ENCODE results near the gene TRAPPC1.
A peak's percentile ranks its signal among the peaks of the same experiment; 100 is the strongest.

The TRAPPC1 gene

DNA sequence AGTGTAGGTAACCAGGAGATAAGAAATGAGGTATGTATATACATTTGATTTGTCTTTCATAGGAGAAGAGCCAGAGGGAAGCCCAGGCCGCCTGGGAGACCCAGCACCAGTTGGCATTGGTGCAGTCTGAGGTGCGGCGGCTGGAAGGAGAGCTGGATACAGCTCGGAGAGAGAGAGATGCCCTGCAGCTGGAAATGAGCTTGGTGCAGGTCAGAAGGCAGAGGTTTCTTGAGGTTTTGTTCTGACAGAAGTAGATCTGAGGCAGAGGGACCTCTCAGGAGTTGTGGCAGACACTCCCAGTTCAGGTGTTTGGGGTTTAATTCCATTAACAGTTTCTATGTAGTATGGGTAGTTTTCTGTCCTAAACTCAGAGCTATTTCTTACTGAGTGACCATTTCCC lies 8.3 kb upstream of the TRAPPC1 start:
- DNase-seq: no peak

DNA sequence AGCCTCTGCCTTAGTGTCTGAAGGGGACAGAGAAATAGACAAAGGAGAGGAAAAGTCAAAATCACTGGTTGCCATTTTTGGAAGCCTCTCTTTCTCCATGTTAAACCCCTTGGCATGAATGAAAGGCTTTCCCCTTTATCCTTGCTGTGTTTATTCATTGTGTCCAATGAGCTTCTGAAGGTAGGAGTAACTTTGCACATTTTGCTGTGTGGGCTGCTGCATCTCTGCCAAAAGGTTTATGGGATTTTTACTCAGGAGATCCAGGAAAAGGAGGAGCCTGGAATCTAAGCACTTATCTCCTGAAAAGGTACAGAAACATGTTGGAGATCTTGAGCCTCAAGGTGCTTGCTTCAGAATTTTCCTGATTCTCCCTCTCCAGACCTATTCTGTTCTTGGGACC lies 4.1 kb upstream of the TRAPPC1 start:
- DNase-seq: no peak

- peak; percentile 11 for DNase-seq
These were observed 1.2 kb upstream of the TRAPPC1 start for GRCh38 chr17:7932949-7933348.

DNA sequence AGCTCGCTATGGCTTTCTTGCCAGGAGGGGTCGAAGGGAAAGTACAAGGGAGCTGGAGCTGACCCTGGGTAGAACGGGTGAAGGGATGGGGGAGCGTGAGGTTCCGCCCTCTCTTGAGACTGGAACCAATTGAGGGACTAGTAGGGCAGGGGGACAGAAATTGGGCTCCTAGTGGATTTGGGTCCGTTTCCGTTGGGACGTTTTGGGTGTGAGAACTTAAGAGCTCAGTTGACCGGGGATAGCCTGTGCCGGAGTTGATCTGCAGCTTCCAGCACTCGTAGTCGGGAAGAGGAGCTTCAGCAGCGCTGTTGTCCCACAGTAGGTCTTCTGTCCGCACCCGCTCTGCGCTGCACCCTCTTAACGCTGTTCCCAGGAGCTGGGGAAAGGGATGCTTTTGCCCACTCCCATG lies 741 bp upstream of the TRAPPC1 start:
- DNase-seq: peak; percentile 24

DNA sequence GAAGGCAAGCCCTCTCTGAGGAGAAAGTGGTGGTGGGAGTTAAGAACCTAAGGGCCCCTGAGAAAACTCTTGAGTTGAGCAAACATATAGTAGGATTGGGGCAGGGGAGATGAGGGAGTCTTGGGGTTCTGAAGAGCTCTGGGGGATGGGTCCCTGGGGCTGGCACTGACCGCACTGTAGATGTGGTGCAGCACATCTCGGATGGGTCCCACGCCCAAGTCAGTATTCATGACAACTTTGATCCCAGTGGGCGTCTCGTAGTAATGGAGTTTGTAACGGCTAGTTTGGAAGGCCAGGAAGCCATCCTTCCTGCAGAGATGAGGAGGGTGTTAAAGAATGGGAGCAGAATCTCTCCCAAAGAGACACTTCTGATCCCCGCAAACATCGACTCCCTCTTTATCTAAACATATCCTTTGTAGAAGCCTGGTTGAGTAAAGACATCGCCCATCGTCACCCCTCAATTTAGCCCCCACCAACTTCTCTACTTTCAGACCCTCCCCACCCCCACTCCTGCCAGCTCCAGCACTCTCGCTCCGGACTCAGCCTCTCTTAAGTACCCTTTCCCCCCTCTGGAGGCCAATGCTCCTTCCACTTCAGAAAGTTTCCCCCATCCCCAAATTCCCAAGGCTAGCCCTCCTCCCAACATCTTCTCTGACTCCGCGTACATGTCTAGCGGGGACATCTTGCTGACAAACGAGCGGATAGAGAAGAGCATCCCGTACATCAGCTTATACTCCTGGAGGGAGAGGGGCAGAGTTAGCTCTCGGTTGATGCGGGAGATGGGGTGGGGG lies 710 bp downstream of the TRAPPC1 start:
- DNase-seq: no peak

GRCh38 chr17:7929158-7930023 lies 2.4 kb downstream of the TRAPPC1 start, which contains the start of gene KCNAB3:
TSS of gene KCNAB3 (minus strand) at chr17:7929856. CDS start at chr17:7929435, 421 bp downstream.
- DNase-seq: no peak

GRCh38 chr17:7927596-7927995 lies 4.2 kb downstream of the TRAPPC1 start:
- no peak for DNase-seq

DNA sequence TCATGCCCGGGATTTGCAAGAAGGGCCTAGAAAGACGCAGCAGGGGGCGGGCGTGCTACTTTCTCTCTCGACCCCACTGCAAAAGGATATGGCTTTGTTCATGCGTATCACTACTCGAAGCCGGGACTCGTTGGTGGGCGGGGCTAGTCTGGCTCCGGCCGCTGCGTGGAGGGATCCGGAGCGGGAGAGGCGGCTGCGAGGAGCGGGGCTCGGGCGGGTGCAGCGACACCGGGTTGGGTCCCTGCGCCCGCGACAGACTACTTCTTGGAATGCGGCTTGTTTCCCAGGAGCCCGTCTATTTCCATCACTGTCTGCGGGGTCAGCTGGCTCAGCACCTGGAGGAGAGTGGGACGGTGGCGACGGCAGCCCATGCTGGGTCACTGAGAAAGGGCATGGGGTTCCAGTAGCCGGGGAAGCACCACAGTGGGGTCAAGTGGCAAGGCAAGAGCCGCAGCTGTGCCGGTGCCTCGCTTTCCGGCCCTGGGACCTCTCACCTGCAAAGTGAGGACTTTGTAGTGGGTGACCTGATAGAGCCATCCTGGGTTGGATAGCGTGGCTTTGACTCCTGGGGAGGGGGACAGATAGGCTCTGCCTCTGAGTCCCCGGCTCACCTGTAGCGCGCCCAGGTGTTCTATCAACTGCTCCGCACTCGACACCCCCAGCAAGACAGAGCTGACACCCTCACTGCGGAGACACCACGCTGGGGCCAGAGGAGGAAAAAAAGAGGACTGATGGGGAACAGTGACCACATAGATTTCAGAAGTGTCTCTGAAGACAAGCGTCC lies 8.7 kb downstream of the TRAPPC1 start:
- peak; percentile 32 for DNase-seq

DNA sequence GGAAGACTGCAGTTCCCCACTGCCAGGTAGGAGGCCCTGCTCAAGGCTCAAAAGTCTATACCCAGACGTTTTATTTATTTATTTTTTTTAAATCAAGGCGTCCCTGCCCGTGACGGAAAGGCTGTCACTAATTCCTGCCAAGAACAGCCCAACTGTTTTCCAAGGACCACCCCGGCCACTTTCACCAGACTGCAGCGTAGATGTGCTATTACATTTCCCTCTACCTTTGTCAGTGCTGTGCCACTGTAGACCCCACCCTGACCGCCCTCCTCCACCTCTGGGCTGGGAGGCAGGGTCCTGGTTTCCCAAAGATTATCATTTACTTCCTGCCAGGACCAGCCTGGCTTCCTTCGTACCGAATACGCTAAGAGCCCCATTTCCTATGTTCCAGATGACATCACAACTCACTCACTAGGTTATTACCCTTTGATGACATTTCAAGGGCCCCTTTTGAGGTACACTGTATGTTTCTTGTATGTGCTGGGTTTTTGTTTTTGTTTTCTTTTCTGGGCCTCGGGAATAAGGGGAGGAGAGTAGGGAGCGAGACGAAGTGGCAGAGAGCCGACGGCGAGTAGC lies 9.4 kb downstream of the TRAPPC1 start:
- DNase-seq: no peak

- DNase-seq: no peak
These were observed 14.9 kb downstream of the TRAPPC1 start for GRCh38 chr17:7916808-7917207.

DNA sequence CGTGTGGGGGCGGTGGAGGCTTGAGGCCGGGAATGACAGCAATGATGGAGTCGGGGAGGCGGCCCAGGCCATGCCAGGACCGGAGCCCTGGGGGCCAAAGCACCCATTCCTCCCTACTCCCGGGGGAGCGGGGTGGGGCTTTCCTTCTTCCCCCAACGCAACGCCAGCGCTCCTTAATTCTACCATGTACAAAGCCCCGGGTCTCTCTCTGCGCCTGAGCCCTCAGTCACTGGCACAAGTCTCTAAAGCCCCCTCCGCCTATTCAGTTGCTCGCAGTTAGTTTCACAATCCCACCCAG lies 15.4 kb downstream of the TRAPPC1 start:
- DNase-seq: no peak

- peak; percentile 92 for DNase-seq
These were observed 15.9 kb downstream of the TRAPPC1 start, which contains the start of gene RNF227 for GRCh38 chr17:7915611-7916384. TSS of gene RNF227 (minus strand) at chr17:7916289. CDS start at chr17:7916195, 94 bp downstream.

DNA sequence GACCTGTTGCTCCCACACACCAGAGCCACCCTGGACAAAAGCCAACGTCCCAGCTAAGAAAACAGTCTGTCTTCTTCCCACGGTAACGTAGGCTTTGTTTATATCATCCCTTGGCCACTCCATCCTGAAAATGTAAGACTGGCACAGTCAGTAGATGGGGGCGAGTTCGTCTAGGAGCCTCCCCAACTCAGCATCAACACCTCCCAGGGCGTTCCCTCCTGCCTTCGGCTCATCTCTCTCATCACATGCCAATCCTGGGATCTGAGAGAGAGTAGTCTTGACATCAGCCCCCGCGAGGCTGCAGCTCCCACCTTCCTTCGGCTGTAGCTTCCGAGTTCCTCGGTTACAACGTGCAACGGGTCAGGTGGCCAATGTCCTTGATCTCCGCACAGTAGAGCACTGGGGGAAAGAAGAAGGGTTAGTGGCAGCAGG lies 16.6 kb downstream of the TRAPPC1 start:
- DNase-seq: peak; percentile 58

- peak; percentile 67 for DNase-seq
These were observed 18.7 kb downstream of the TRAPPC1 start for GRCh38 chr17:7912927-7913524.

- no peak for DNase-seq
These were observed 20.6 kb downstream of the TRAPPC1 start for GRCh38 chr17:7911116-7911515.

DNA sequence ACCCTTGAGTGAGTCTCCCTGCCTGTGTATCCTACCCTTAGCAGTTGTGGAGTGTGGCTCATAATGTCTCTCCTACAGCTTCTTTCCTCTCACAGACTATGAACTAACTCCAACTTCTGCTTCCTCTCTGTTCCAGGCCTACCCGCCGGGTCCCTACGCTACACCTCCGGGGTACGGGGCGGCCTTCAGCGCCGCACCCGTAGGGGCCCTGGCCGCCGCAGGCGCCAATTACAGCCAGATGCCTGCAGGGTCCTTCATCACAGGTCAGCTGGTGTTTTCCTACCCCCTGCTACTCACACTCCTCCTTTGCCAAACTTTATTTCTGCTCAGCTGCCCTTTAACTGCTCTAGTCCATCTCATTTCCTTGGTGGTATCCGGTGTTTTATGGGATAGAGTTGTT lies 21.0 kb downstream of the TRAPPC1 start:
- no peak for DNase-seq

GRCh38 chr17:7910281-7910680 lies 21.5 kb downstream of the TRAPPC1 start:
- DNase-seq: no peak

- no peak for DNase-seq
These were observed 22.7 kb downstream of the TRAPPC1 start for GRCh38 chr17:7909089-7909488.

DNA sequence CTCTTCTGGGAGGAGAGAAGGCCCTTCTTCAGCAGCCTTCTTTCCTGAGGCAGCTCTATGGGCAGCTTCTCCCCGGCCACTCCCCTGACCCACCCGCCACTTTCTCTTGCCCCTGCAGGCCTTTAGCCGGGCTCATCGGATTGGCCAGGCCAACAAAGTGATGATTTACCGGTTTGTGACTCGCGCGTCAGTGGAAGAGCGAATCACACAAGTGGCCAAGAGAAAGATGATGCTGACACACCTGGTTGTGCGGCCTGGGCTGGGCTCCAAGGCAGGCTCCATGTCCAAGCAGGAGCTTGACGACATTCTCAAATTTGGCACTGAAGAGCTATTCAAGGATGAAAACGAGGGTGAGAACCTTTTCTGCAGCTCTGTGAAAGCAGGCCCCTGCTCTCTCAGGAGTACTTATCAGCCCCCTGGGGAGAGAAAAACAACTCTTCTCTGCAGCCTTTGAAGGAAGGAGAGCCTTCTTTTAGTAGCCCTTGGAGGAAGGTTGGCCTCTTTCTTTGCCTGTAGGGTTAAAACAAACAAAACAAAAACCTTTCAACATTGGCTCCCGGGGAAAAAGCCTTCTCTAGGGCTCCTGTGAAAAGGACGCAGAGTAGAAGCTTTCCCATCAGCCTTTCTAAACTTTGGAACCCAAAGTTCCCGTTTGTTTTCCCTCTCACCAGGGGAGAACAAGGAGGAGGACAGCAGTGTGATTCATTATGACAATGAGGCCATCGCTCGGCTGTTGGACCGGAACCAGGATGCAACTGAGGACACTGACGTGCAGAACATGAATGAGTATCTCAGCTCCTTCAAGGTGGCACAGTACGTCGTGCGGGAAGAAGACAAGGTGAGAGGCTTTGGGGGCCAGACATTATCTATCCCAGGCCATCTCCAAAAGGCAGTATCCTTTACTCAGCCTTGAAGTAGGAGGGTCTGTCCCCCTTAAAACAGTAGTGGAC lies 28.3 kb downstream of the TRAPPC1 start:
- no peak for DNase-seq

DNA sequence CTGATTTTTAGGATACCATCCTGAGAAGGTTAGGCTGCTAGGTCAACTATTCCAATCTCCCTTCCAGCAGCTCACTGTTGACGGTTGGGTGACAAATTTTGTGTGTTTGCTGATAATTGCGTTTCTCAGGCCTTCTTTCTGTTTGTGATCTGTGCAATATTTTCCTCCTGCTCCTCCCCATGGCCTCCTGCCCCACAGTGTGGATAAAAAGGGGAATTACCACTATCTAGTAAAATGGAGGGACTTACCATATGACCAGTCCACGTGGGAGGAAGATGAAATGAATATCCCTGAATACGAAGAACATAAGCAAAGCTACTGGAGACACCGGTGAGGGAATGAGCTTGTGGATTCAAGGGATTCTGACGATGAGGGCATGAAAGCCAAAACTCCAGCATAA lies 34.0 kb downstream of the TRAPPC1 start:
- no peak for DNase-seq
